IPS-18c (cell line): Measurements from ENCODE around the gene STK40.

Experiments
- H3K4me3 ChIP-seq: 2 replicates; pipeline ENCODE4 v1.7.0; 2013; ENCODE audit warnings: low read depth, mild to moderate bottlenecking, low read length, moderate library complexity; ENCODE audit not compliant: insufficient read depth
- H3K9me3 ChIP-seq: one replicate; pipeline ENCODE4 v1.6.1; 2013; ENCODE audit warnings: mild to moderate bottlenecking, low read length, moderate library complexity; ENCODE audit not compliant: control insufficient read depth, insufficient read depth

Gene STK40

GRCh38 chr1:36385410-36386264 is at the start of gene STK40:
TSS of gene STK40 (minus strand) at chr1:36385924. CDS start at chr1:36361332, 24,592 bp downstream.
- peak within 1 kb of the TSS; percentile 93 for H3K4me3 ChIP-seq

GRCh38 chr1:36433102-36433501 is 47.4 kb upstream of the STK40 start:
- H3K4me3 ChIP-seq: no peak overlapping the region
- H3K9me3 ChIP-seq: no peaks in the 10 kb centered on the region

More at GRCh38 chr1:36385410-36386264, at the start of gene STK40:
- no peaks in the 10 kb centered on the region for H3K9me3 ChIP-seq

- H3K4me3 ChIP-seq: no peak overlapping the region
- no peaks in the 10 kb centered on the region for H3K9me3 ChIP-seq
Measured at GRCh38 chr1:36432616-36433015, 46.9 kb upstream of the STK40 start.

- no peak overlapping the region for H3K4me3 ChIP-seq
- H3K9me3 ChIP-seq: no peaks in the 10 kb centered on the region
Measured at GRCh38 chr1:36425791-36426190, 40.1 kb upstream of the STK40 start.

GRCh38 chr1:36421649-36422048 is 35.9 kb upstream of the STK40 start:
- Histone ChIP-seq H3K4me3 (no peak overlapping the region), H3K9me3 (no peaks in the 10 kb centered on the region)

- no peaks in the 10 kb centered on the region for H3K9me3 ChIP-seq
- H3K4me3 ChIP-seq: no peak overlapping the region
Measured at GRCh38 chr1:36420836-36421317, 35.2 kb upstream of the STK40 start.

- Histone ChIP-seq H3K4me3 (no peak overlapping the region), H3K9me3 (no peaks in the 10 kb centered on the region)
Measured at GRCh38 chr1:36420409-36420808, 34.7 kb upstream of the STK40 start.

- Histone ChIP-seq H3K9me3 (no peaks in the 10 kb centered on the region), H3K4me3 (no peak overlapping the region)
Measured at GRCh38 chr1:36419569-36419968, 33.8 kb upstream of the STK40 start.

GRCh38 chr1:36419140-36419539 is 33.4 kb upstream of the STK40 start:
- no peaks in the 10 kb centered on the region for H3K9me3 ChIP-seq
- H3K4me3 ChIP-seq: no peak overlapping the region

- Histone ChIP-seq H3K9me3 (no peaks in the 10 kb centered on the region), H3K4me3 (no peak overlapping the region)
Measured at GRCh38 chr1:36417931-36418330, 32.2 kb upstream of the STK40 start.

GRCh38 chr1:36415661-36416326 is 30.1 kb upstream of the STK40 start:
- no peaks in the 10 kb centered on the region for H3K9me3 ChIP-seq
- H3K4me3 ChIP-seq: no peak overlapping the region

GRCh38 chr1:36414384-36414783 is 28.7 kb upstream of the STK40 start:
- H3K4me3 ChIP-seq: no peak overlapping the region
- H3K9me3 ChIP-seq: no peaks in the 10 kb centered on the region

- H3K4me3 ChIP-seq: no peak overlapping the region
Measured at GRCh38 chr1:36411674-36412648, 26.2 kb upstream of the STK40 start.

GRCh38 chr1:36408479-36408878 is 22.8 kb upstream of the STK40 start:
- H3K9me3 ChIP-seq: no peaks in the 10 kb centered on the region
- H3K4me3 ChIP-seq: no peak overlapping the region

More at GRCh38 chr1:36411674-36412648, 26.2 kb upstream of the STK40 start:
- H3K9me3 ChIP-seq: no peaks in the 10 kb centered on the region

GRCh38 chr1:36406440-36406839 is 20.7 kb upstream of the STK40 start:
- no peak overlapping the region for H3K4me3 ChIP-seq
- H3K9me3 ChIP-seq: no peaks in the 10 kb centered on the region

GRCh38 chr1:36402504-36402890 is 16.8 kb upstream of the STK40 start:
- no peak overlapping the region for H3K4me3 ChIP-seq
- H3K9me3 ChIP-seq: no peaks in the 10 kb centered on the region
